GM23248 (cell line): ENCODE measurements around the gene PPP5C. TPM values are rescaled to one million over a fixed set of nuclear protein-coding genes. Genes with fewer than 3 reads are reported as not detected.

Experiments used
- DNase-seq: peaks from one replicate; pipeline ENCODE4 v3.0.0-alpha.2; 2015
- H2AFZ ChIP-seq: fragments of 200-600 bp; sonication (generic); 2 replicates; pipeline ENCODE4 v1.6.1; 2016; ENCODE audit warnings: antibody characterized with exemption
- H3F3A ChIP-seq: fragments of 200-600 bp; sonication (generic); 2 replicates; pipeline ENCODE4 v1.6.1; 2016; ENCODE audit warnings: mild to moderate bottlenecking, antibody characterized with exemption, mixed run types; ENCODE audit not compliant: insufficient read depth
- H3K27ac ChIP-seq: fragments of 200-600 bp; sonication (generic); 2 replicates; pipeline ENCODE4 v1.5.1; 2016; ENCODE audit warnings: mild to moderate bottlenecking
- H3K27me3 ChIP-seq: fragments of 200-600 bp; sonication (generic); replicated peaks from 2 replicates; pipeline ENCODE4 v1.6.1; 2016; ENCODE audit warnings: mild to moderate bottlenecking; ENCODE audit not compliant: insufficient read depth
- H3K36me3 ChIP-seq: fragments of 200-600 bp; sonication (generic); 2 replicates; pipeline ENCODE4 v1.6.1; 2016; ENCODE audit warnings: low read depth, mild to moderate bottlenecking
- H3K4me1 ChIP-seq: fragments of 200-600 bp; sonication (generic); 2 replicates; pipeline ENCODE4 v1.6.1; 2016; ENCODE audit warnings: mild to moderate bottlenecking; ENCODE audit not compliant: insufficient read depth
- H3K4me2 ChIP-seq: fragments of 200-600 bp; sonication (generic); one replicate; pipeline ENCODE4 v1.6.1; 2016; ENCODE audit warnings: mild to moderate bottlenecking; ENCODE audit not compliant: unreplicated experiment
- H3K4me3 ChIP-seq: fragments of 200-600 bp; sonication (generic); 2 replicates; pipeline ENCODE4 v1.5.1; 2016; ENCODE audit warnings: mild to moderate bottlenecking
- H3K79me2 ChIP-seq: fragments of 200-600 bp; sonication (generic); 2 replicates; pipeline ENCODE4 v1.6.1; 2016; ENCODE audit warnings: mild to moderate bottlenecking; ENCODE audit not compliant: insufficient read depth
- H3K9ac ChIP-seq: fragments of 200-600 bp; sonication (generic); 2 replicates; pipeline ENCODE4 v1.6.1; 2016; ENCODE audit warnings: mild to moderate bottlenecking
- H3K9me2 ChIP-seq: fragments of 200-600 bp; sonication (generic); 2 replicates; pipeline ENCODE4 v1.6.1; 2016; ENCODE audit warnings: mixed run types, mild to moderate bottlenecking, moderate library complexity; ENCODE audit not compliant: insufficient read depth
- H3K9me3 ChIP-seq: fragments of 200-600 bp; sonication (generic); one replicate; pipeline ENCODE4 v1.6.1; 2017; ENCODE audit warnings: low read depth
- H4K20me1 ChIP-seq: fragments of 200-600 bp; sonication (generic); 2 replicates; pipeline ENCODE4 v1.6.0; 2016; ENCODE audit not compliant: insufficient read depth
- EZH2 ChIP-seq: fragments of 200-600 bp; sonication (generic); IDR thresholded peaks from 2 replicates; pipeline ENCODE4 v1.6.1; 2018; ENCODE audit warnings: antibody characterized with exemption, mild to moderate bottlenecking; ENCODE audit not compliant: insufficient read depth, poor library complexity, severe bottlenecking
- EZH2phosphoT487 ChIP-seq: fragments of 200-600 bp; sonication (generic); IDR thresholded peaks from 2 replicates; pipeline ENCODE4 v1.6.1; 2018; ENCODE audit warnings: antibody characterized with exemption, moderate library complexity, mild to moderate bottlenecking, low read depth; ENCODE audit not compliant: insufficient read depth
- WGBS, 2 experiments: methylation state at CpG; one replicate each; pipeline ENCODE4 v1.1.6; 2015 to 2017; ENCODE audit warnings: low lambda C conversion rate in 2 of 2, low coverage in 1 of 2; ENCODE audit errors: missing lambda C conversion rate in 2 of 2; 5-methylcytosine and 5-hydroxymethylcytosine counted together
- in situ Hi-C: fragments of 300-500 bp; cut with MboI; formaldehyde crosslinking; loops from 2 replicates; pipeline ENCODE4 v1.15.0; 2020
- polyA plus RNA-seq: library from polyadenylated mRNA; unstranded; fragments of >200 nt; fragmentation: Nextera tagmentation; extraction: Ambion mirVana; gene quantifications from 2 replicates; pipeline ENCODE4 v1.2.1, GENCODE V29; 2016
- total RNA-seq: library from RNA; depleted of rRNA; stranded (reverse); fragments of >200 nt; shearing (Covaris generic); gene quantifications from 2 replicates; pipeline ENCODE4 v1.2.3, GENCODE V29; 2014

PPP5C gene
- total and polyA plus RNA-seq, 2 experiments from 2014 or later, result 47.3 to 60.8 TPM

DNA sequence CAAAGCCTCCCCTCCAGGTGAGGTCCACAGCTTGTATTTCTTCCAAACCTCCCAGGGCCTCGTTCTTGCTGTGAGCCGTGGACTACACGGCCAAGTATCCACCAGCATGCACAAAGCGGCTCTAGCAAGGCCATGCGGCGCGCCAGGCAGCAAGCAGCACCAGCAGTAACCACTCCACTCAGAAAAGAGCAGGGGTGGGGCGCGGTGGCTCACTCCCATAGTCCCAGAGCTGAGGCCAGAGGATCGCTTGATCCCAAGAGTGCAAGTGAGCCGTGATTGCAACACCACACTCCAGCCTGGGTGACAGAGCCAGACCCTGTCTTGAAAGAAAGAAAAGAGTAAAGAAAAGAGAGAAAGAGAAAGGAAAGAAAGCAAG lies 61.8 kb downstream of the PPP5C start:
- Histone ChIP-seq H3K9ac (no peak overlapping the region), H4K20me1 (no peaks in the 10 kb centered on the region), H3K9me2 (no peaks in the 10 kb centered on the region), H3K79me2 (peaks cover 14% of the 10 kb centered on the region; the same call in 1 of the 2 replicates), H3K4me2 (no peak overlapping the region), H3K4me1 (peaks cover 6% of the 10 kb centered on the region; the same call in 1 of the 2 replicates), H3K9me3 (no peaks in the 10 kb centered on the region), H3K4me3 (no peak overlapping the region), H3F3A (no peaks in the 10 kb centered on the region), H3K36me3 (no peaks in the 10 kb centered on the region), H2AFZ (no peak overlapping the region), H3K27ac (no peak overlapping the region), H3K27me3 (peaks cover 14% of the 10 kb centered on the region; the same call in 1 of the 2 replicates)
- peak; percentile 60 for DNase-seq
- TF ChIP-seq EZH2, result no peak
- TF ChIP-seq EZH2phosphoT487, result no peak
- 3 to 10% methylated on average over 11 of the region's 11 CpGs for WGBS, 2 experiments
- in situ Hi-C loops, result no loop called here

- TF ChIP-seq EZH2phosphoT487 (no peak), EZH2 (no peak)
- H4K20me1 ChIP-seq, result no peaks in the 10 kb centered on the region
- H3K27me3 ChIP-seq, result peaks cover 14% of the 10 kb centered on the region; the same call in 1 of the 2 replicates
- peaks cover 14% of the 10 kb centered on the region; the same call in 1 of the 2 replicates for H3K79me2 ChIP-seq
- H2AFZ ChIP-seq, result no peak overlapping the region
- no peak overlapping the region for H3K27ac ChIP-seq
- no peak overlapping the region for H3K4me3 ChIP-seq
- in situ Hi-C loops, result no loop called here
- peaks cover 6% of the 10 kb centered on the region; the same call in 1 of the 2 replicates for H3K4me1 ChIP-seq
- no peak overlapping the region for H3K9ac ChIP-seq
- 78 to 88% methylated on average over 3 of the region's 3 CpGs for WGBS, 2 experiments
- no peak for DNase-seq
- H3K36me3 ChIP-seq, result no peaks in the 10 kb centered on the region
- no peak overlapping the region for H3K4me2 ChIP-seq
- no peaks in the 10 kb centered on the region for H3F3A ChIP-seq
- H3K9me3 ChIP-seq, result no peaks in the 10 kb centered on the region
- no peaks in the 10 kb centered on the region for H3K9me2 ChIP-seq
Measured at GRCh38 chr19:46409191-46409590, 62.3 kb downstream of the PPP5C start.

GRCh38 chr19:46410205-46411087 lies 63.6 kb downstream of the PPP5C start:
- H3K27me3 ChIP-seq, result peaks cover 14% of the 10 kb centered on the region; the same call in 1 of the 2 replicates
- 80 to 83% methylated on average over 13 of the region's 13 CpGs for whole genome bisulfite sequencing, 2 experiments
- no peaks in the 10 kb centered on the region for H3K9me3 ChIP-seq
- H3K9me2 ChIP-seq, result no peaks in the 10 kb centered on the region
- H4K20me1 ChIP-seq, result no peaks in the 10 kb centered on the region
- in situ Hi-C loops, result no loop called here
- no peak for DNase-seq
- no peak overlapping the region for H2AFZ ChIP-seq
- TF ChIP-seq EZH2 (no peak), EZH2phosphoT487 (no peak)
- no peak overlapping the region for H3K4me2 ChIP-seq
- H3K36me3 ChIP-seq, result no peaks in the 10 kb centered on the region
- no peak overlapping the region for H3K9ac ChIP-seq
- no peak overlapping the region for H3K4me3 ChIP-seq
- H3K4me1 ChIP-seq, result peaks cover 6% of the 10 kb centered on the region; the same call in 1 of the 2 replicates
- H3K27ac ChIP-seq, result no peak overlapping the region
- H3K79me2 ChIP-seq, result peaks cover 14% of the 10 kb centered on the region; the same call in 1 of the 2 replicates
- H3F3A ChIP-seq, result no peaks in the 10 kb centered on the region

DNA sequence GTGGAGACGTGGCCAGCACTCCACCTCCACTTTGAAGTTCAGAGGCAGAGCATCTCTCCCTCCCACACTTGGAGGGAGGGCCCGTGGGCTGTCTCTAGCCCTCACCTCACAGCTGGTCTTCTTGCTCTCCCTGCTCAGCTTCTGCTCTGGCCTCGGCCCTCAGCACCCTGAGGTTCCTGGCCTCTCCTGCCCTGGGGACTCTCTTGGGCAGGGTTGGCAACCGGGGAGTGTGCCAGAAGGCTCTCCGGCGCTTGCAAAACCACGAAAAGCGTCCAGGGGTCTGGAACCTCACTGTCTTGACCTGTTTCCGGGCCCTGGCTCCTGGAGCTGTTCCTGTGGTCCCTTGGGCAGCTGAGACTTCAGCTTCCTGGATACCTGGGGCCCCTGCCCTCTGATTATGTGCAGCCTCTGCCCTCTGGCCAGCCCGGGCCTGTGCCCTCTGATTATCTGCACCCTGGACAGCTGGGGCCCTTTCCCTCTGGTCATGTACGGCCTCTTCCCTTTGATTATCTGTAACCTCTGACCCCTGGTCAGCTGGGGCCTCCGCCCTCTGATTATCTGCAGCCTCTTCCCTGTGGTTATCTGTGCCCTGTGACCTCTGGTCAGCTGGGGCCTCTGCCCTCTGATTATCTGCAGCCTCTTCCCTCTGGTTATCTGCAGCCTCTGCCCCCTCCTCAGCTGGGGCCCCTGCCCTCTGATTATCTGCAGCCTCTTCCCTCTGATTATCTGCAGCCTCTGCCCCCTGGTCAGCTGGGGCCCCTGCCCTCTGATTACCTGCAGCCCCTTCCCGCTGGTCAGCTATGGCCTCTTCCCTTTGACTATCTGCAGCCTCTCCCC lies 64.4 kb downstream of the PPP5C start:
- Histone ChIP-seq H3K4me3 (peak overlapping the region; percentile 67), H3K79me2 (peaks cover 14% of the 10 kb centered on the region; the same call in 1 of the 2 replicates), H3F3A (no peaks in the 10 kb centered on the region; the same call in 1 of the 2 replicates), H2AFZ (no peak overlapping the region), H3K9me3 (no peaks in the 10 kb centered on the region), H3K27ac (no peak overlapping the region), H3K4me1 (peaks cover 6% of the 10 kb centered on the region; the same call in 1 of the 2 replicates), H3K4me2 (peak overlapping the region; percentile 26), H3K36me3 (no peaks in the 10 kb centered on the region), H3K9ac (peak overlapping the region; percentile 65; the same call in 1 of the 2 replicates), H4K20me1 (no peaks in the 10 kb centered on the region), H3K27me3 (0 out of 2 replicates have a peak, but pooled peaks cover 14% of the 10 kb centered on the region), H3K9me2 (no peaks in the 10 kb centered on the region)
- no peak for DNase-seq
- no peak for TF ChIP-seq EZH2phosphoT487
- TF ChIP-seq EZH2, result no peak
- WGBS, 2 experiments, result 72 to 83% methylated on average over 13 of the region's 13 CpGs
- in situ Hi-C loops, result no loop called here
